Measurements from ENCODE around the gene ZAP70. TPM values are rescaled to one million over a fixed set of nuclear protein-coding genes. Genes with fewer than 3 reads are reported as not detected.

The ZAP70 gene
- total RNA-seq, 1 experiment from 2014 or later = 0.54 TPM

DNA sequence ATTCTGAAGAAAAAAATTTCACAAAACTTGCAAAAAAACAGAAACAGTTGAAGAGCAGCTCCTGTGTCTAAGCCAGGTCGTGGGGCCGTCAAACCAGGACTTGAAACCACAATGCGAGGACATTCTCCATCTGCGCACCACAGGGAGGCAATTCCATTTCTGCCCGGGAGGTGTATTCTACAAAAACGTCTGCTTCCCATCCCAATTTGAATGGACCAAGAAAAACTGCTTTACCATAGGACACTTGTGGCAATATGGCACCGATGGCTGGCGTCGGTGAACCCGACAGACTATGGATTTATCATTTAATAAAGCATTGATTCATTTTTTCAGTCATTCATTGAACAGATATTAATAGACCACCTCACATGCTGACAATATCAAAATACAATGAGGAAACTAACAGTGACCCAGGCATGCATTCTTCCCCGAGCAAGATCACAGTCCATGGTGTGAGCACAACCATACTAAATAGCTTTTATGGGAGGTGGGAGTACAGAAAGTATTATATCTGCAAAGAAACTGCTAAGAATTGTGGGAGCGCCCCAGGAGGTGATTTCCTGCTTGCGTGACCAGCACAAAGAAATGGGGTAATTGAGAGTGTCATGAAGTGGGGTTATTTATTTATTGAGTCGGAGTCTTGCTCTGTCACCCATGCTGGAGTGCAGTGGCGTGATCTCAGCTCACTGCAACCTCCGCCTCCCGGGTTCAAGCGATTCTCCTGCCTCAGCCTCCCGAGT is 10.5 kb upstream of the ZAP70 start:
- ATAC-seq (no peak), DNase-seq (ENCODE audit: low read depth, low spot score) (no peak)
- Histone ChIP-seq H3K36me3 (ENCODE audit: control insufficient read depth, insufficient read depth, low read length) (no peaks in the 10 kb centered on the region), H3K27me3 (ENCODE audit: control insufficient read depth, insufficient read depth, low read length) (no peaks in the 10 kb centered on the region), H3K27ac (ENCODE audit: low read length) (no peak overlapping the region), H3K4me3 (ENCODE audit: low read depth in 2 of 2, low read length in 2 of 2) (no peak overlapping the region), H3K9me3 (ENCODE audit: control insufficient read depth, insufficient read depth, low read depth, low read length) (no peaks in the 10 kb centered on the region), H3K4me1 (ENCODE audit: control insufficient read depth, insufficient read depth, low read length) (no peaks in the 10 kb centered on the region)
- intact Hi-C loops (cut with micrococcal nuclease; ENCODE audit: unreplicated experiment) = loop anchor here (10.0 kb wide), 1 partner anchor 682 kb away; no protein-coding TSS in a partner anchor
- TF ChIP-seq, protein P1, sequence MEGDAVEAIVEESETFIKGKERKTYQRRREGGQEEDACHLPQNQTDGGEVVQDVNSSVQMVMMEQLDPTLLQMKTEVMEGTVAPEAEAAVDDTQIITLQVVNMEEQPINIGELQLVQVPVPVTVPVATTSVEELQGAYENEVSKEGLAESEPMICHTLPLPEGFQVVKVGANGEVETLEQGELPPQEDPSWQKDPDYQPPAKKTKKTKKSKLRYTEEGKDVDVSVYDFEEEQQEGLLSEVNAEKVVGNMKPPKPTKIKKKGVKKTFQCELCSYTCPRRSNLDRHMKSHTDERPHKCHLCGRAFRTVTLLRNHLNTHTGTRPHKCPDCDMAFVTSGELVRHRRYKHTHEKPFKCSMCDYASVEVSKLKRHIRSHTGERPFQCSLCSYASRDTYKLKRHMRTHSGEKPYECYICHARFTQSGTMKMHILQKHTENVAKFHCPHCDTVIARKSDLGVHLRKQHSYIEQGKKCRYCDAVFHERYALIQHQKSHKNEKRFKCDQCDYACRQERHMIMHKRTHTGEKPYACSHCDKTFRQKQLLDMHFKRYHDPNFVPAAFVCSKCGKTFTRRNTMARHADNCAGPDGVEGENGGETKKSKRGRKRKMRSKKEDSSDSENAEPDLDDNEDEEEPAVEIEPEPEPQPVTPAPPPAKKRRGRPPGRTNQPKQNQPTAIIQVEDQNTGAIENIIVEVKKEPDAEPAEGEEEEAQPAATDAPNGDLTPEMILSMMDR (IDR thresholded peaks at IDR 0.05) = no peak
- no peak for TF ChIP-seq SIN3A (IDR thresholded peaks at IDR 0.05; ENCODE audit: borderline replicate concordance, insufficient read depth, low read depth, low read length)
- TF ChIP-seq, protein P2, sequence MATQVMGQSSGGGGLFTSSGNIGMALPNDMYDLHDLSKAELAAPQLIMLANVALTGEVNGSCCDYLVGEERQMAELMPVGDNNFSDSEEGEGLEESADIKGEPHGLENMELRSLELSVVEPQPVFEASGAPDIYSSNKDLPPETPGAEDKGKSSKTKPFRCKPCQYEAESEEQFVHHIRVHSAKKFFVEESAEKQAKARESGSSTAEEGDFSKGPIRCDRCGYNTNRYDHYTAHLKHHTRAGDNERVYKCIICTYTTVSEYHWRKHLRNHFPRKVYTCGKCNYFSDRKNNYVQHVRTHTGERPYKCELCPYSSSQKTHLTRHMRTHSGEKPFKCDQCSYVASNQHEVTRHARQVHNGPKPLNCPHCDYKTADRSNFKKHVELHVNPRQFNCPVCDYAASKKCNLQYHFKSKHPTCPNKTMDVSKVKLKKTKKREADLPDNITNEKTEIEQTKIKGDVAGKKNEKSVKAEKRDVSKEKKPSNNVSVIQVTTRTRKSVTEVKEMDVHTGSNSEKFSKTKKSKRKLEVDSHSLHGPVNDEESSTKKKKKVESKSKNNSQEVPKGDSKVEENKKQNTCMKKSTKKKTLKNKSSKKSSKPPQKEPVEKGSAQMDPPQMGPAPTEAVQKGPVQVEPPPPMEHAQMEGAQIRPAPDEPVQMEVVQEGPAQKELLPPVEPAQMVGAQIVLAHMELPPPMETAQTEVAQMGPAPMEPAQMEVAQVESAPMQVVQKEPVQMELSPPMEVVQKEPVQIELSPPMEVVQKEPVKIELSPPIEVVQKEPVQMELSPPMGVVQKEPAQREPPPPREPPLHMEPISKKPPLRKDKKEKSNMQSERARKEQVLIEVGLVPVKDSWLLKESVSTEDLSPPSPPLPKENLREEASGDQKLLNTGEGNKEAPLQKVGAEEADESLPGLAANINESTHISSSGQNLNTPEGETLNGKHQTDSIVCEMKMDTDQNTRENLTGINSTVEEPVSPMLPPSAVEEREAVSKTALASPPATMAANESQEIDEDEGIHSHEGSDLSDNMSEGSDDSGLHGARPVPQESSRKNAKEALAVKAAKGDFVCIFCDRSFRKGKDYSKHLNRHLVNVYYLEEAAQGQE (IDR thresholded peaks at IDR 0.05; ENCODE audit: insufficient read depth in 1 of 2, low read depth in 2 of 2, low read length in 1 of 2) = no peak
- TF ChIP-seq TCF7L2 (IDR thresholded peaks at IDR 0.05; ENCODE audit: low read depth, low read length) = no peak
- TF ChIP-seq POLR2AphosphoS5 (IDR thresholded peaks at IDR 0.05; ENCODE audit: low read depth, low read length) = no peak
- no TSS peak for BruUV-seq (replicated peaks)
- POLR2A ChIA-PET = no interaction called here
- CTCF ChIA-PET = no interaction called here
- in situ Hi-C loops (cut with HindIII; ENCODE audit: low pct_unique_long_range_greater_than_20kb, low sequenced_read_pairs) = no loop called here

DNA sequence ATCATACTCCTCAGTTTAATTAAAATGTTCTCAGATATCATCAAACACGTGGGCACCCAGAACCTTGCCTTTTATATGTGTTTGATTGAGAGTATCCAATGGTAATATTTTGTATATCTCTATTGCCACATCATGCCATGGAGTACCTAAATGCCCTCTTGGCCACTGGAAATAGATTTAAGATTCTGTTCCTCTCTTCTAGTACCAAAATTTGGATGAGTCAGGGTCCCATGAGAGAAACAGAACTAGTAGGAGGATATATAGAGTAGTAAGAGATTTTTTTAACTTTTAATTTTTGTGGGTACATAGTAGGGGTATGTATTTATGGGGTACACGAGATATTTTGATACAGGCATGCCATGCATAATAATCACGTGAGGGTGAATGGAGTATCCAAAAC is 9.6 kb upstream of the ZAP70 start:
- ChIA-PET POLR2A (no interaction called here), CTCF (no interaction called here)
- Histone ChIP-seq H3K27ac (ENCODE audit: low read length) (no peak overlapping the region), H3K36me3 (ENCODE audit: control insufficient read depth, insufficient read depth, low read length) (no peaks in the 10 kb centered on the region), H3K4me1 (ENCODE audit: control insufficient read depth, insufficient read depth, low read length) (no peaks in the 10 kb centered on the region), H3K4me3 (ENCODE audit: low read depth in 2 of 2, low read length in 2 of 2) (no peak overlapping the region), H3K27me3 (ENCODE audit: control insufficient read depth, insufficient read depth, low read length) (no peaks in the 10 kb centered on the region), H3K9me3 (ENCODE audit: control insufficient read depth, insufficient read depth, low read depth, low read length) (no peaks in the 10 kb centered on the region)
- no peak for DNase-seq (ENCODE audit: low read depth, low spot score)
- no peak for ATAC-seq
- in situ Hi-C loops (cut with HindIII; ENCODE audit: low pct_unique_long_range_greater_than_20kb, low sequenced_read_pairs) (no loop called here), intact Hi-C loops (cut with micrococcal nuclease; ENCODE audit: unreplicated experiment) (loop anchor here (10.0 kb wide), 1 partner anchor 681 kb away; no protein-coding TSS in a partner anchor)
- TF ChIP-seq SIN3A (IDR thresholded peaks at IDR 0.05; ENCODE audit: borderline replicate concordance, insufficient read depth, low read depth, low read length) (no peak), TCF7L2 (IDR thresholded peaks at IDR 0.05; ENCODE audit: low read depth, low read length) (no peak), POLR2AphosphoS5 (IDR thresholded peaks at IDR 0.05; ENCODE audit: low read depth, low read length) (no peak)
- TF ChIP-seq, protein P2 (IDR thresholded peaks at IDR 0.05; ENCODE audit: insufficient read depth in 1 of 2, low read depth in 2 of 2, low read length in 1 of 2) = no peak
- TF ChIP-seq, protein P1 (IDR thresholded peaks at IDR 0.05) = no peak
- no TSS peak for BruUV-seq (replicated peaks)
